GM18870 (cell line): ENCODE measurements around the gene NCOA6.
"Not testable (repeated sequence)": the region's sequence is repeated elsewhere in the genome, so short reads cannot be mapped to it uniquely, and the experiment has no call there.

ENCODE experiments used
- ATAC-seq: cut with Tn5 transposase; IDR thresholded peaks from one replicate; pipeline ENCODE4 v1.9.1; 2021; ENCODE audit warnings: moderate library complexity; ENCODE audit not compliant: unreplicated experiment

The NCOA6 gene

DNA sequence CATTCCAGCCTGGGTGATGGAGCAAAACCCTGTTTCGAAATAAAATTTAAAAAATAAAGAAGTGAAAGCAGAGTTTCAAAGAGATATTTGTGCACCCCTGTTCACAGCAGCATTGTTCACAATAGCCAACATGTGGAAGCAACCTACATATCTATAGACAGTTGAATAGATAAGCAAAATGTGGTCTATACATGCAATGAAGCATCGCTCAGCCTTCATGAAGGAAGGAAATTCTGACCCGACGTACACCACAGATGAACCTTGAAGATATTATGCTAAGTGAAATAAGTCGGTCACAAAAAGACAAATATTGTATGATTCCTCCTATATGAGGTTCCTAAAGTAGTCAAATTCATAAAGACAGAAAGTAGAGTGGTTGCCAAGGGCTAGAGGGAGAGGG is 6.5 kb upstream of the NCOA6 start:
- no peak for ATAC-seq

DNA sequence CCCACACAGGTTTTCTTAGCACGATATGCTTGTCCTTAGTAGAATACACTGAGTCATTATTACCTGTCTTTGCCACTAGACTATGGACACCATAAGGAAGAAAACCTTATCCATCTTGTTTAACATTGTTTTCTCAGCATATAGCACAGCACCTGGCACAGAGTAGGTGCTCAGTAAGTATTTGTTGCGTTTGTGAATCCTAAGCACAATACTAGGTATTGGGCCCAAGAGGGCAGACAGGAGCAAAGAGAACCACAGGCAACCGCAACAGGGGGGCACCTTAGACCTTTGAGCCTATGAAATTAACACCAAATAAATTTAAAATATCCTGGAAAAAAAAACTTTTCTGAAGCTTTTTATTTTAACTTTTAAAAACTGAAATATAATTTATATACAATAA is 3.7 kb upstream of the NCOA6 start:
- ATAC-seq, result no peak

GRCh38 chr20:34824806-34825529 is 483 bp downstream of the NCOA6 start:
- no peak for ATAC-seq

DNA sequence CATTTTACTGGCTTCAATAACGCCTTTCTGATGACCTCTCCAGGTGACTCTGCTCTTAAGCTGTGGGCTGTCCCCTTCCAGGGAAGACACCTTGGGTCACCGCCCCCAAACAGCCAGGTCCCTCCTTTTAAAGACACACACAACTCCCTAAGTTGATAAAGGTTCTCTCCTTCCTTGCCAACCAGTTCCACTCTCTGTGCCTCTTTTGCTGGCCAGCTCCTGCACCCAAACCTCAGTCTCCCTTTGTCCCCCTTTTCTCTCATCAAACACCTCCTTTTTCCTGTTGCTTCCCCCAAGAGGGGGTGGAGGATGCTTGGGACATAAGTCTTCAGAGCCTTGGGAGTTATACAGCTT is 1.0 kb downstream of the NCOA6 start:
- ATAC-seq, result no peak

DNA sequence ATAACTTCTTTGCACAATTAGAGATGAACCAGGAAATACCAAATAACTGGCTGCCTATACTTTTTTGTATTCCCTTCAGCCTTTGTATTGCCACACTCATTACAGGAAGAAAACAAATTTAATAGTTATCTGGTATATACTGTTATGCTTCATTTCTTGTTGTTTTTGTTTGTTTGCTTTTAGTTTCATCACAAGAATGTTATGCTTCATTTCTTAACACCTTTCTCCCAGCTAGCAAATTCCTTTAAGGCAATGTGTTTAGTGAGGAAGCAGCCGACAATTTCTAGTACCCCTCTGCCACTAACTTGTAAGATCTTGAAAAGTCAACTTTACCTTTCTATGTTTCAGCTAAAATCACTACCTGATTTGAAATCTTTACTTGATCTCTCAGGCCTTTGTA is 1.4 kb downstream of the NCOA6 start:
- ATAC-seq, result no peak

GRCh38 chr20:34820805-34821578 is 4.5 kb downstream of the NCOA6 start:
- ATAC-seq, result no peak

- no peak for ATAC-seq
Measured at GRCh38 chr20:34817801-34818200, 7.7 kb downstream of the NCOA6 start.

DNA sequence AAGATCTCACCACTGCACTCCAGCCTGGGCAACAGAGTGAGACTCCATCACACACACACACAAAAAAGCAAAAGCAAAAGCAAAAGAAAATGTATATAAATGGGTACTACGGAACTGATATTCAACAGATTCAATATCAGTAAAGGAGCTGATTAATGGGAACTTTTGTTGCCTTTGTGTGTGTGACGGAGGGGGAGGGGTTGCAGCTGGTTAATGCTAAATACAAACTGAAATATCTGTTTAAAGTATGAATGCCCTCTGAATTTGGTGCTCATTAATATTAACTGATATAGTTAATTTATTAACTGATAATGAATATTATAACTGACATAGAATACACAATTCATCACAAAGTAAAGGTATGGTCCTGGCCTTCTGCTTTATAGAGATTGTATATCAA is 8.4 kb downstream of the NCOA6 start:
- ATAC-seq, result no peak

- ATAC-seq, result no peak
Measured at GRCh38 chr20:34815636-34816035, 9.8 kb downstream of the NCOA6 start.

DNA sequence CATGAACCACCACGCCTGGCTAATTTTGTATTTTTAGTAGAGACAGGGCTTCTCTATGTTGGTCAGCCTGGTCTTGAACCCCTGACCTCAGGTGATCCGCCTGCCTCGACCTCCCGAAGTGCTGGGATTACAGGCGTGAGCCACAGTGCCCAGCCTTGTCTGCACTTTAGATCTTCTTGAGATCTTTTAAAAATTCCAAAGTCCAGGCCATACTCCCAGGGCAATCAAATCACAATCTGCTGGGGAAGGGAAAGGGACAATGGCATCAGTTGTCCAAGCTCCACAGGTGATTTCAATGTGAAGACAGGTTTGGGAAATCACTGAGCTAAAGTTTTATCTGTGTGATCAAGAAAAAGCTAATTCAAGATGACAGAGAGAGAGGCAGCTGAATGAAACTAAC is 16.9 kb downstream of the NCOA6 start:
- ATAC-seq, result no peak

DNA sequence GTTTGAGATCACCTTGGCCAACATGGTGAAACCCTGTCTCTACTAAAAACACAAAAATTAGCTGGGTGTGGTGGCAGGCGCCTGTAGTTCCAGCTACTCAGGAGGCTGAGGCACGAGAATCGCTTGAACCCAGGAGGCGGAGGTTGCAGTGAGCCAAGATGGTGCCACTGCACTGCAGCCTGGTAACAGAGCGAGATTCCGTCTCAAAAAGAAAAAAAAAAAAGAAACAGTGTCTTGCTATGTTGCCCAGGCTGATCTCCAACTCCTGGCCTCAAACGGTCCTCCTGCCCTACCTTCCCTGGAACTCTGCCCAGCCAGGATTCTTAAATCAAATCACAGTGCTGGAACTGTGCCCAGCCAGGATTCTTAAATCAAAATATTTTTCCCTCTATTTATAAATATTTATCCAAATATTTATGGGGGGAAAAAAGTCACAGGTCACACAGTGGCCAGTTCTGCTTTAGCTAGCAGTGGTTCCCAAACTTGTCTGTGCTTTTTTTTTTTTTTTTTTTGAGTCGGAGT is 17.4 kb downstream of the NCOA6 start:
- ATAC-seq, result not testable (repeated sequence)

DNA sequence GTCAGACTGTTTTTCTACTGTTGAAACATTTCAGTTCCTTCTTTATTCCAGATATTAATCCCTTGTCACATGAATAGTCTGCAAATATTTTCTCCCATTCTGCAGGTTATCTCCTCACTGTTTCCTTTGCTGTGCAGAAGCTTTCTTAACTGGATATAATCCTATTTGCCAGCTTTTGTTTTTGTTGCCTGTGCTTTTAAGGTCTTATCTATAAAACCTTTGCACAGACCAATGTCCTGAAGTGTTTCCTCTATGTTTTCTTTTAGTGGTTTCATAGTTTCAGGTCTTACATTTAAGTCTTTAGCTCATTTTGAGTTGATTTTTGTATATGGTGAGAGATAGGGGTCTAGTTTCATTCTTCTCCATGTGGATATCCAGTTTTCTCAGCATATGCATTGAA is 19.2 kb downstream of the NCOA6 start:
- ATAC-seq, result no peak

DNA sequence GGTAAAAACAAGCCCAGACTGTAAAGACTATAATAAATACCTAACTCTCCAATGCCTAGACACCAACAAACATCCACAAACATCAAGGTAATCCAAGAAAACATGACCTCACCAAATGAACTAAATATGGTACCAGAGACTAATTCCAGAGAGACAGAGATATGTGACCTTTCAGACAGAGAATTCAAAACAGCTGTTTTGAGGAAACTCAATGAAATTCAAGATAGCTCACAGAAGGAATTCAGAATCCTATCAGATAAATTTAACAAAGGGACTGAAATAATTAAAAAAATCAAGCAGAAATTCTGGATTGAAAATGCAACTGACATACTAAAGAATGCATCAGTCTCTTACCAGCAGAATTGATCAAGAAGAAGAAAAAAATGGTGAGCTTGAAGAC is 26.6 kb downstream of the NCOA6 start:
- no peak for ATAC-seq

GRCh38 chr20:34798328-34798727 is 27.1 kb downstream of the NCOA6 start:
- no peak for ATAC-seq

DNA sequence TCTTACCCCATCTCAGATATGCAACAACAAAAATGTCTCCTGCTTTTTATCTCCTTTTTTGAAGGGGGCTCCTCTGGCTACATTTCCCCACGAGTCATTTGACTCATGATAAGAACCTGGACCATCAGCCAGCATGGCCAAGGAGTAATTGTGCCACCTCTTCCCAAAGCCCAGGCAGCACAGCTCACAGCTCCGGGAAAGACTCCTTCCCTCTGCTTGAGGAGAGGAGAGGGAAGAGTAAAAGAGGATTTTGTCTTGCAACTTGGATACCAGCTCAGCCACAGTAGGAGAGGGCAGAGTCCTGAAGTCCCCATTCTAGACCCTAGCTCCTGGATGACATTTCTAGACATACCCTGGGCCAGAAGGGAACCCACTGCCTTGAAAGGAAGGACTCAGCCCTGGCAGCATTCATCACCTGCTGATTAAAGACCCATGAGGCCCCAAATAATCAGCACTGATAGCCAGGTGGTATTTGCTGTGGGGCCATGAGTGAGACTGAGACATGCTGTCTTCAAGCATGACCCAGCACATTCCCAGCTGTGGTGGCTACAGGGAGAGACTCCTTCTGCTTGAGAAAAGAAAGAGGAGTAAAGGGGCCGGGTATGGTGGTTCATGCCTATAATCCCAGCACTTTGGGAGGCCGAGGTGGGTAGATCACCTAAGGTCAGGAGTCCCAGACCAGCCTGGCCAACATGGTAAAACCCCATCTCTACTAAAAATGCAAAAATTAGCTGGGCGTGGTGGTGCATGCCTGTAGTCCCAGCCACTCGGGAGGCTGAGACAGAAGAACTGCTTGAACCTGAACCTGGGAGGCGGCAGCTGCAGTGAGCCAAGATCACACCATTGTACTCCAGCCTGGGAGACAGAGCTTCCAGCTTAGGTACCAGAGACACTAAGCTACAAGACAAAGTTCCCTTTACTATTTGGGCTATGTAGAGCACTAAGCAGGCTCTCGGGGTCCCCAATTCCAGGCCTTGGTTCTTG is 28.1 kb downstream of the NCOA6 start:
- ATAC-seq, result no peak

DNA sequence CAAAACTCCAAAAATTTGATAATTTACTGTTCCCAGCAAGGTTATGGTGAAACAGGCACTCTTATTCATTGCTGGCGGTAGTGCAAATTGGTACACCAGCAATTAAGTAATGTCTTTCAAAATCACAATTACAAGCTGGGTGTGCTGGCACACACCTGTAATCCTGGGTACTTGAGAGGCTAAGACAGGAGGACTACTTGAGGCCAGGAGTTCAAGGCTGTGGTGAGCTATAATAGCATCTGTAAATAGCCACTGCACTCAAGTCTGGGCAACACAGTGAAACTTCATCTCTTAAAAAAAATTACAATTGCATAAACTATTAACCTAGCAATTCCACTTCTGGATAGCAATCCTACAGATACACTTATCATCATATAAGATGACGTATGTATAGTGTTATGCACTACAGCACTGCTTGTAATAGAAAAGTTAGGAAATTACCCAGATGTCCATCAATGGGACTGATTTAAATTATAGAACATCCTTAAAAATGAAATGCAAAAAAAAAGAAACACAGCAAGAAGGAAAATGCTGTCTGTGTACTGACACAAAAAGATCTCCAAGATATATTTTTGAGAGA is 31.4 kb downstream of the NCOA6 start:
- ATAC-seq, result no peak

DNA sequence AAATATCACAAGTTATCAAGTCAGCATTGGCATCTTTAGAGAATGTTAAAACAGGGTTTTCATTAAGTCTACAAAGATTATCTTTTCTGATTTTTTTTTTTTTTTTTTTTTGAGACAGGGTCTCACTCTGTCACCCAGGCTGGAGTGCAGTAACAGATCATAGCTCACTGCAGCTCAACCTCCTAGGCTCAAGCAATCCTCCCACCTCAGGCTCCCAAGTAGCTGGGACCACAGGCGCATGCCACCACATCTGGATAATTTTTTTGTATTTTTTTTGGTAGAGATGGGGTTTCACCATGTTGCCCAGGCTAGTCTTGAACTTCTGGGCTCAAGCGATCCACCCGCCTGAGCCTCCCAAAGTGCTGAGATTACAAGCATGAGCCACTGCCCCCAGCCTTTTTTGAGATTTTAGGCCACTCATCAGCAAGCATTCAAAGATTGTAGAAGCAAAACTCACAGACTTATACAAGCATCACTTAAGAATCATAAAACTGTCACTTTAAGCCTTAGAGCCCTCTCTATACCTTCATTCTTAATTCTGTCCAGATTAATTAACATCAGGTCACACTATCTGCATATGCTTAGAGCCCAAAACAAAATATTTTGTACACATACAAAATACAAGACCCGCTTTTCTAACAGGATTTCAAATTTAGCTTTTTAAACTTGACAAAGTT is 32.6 kb downstream of the NCOA6 start:
- ATAC-seq, result no peak

GRCh38 chr20:34791289-34792020 is 34.0 kb downstream of the NCOA6 start:
- no peak for ATAC-seq

DNA sequence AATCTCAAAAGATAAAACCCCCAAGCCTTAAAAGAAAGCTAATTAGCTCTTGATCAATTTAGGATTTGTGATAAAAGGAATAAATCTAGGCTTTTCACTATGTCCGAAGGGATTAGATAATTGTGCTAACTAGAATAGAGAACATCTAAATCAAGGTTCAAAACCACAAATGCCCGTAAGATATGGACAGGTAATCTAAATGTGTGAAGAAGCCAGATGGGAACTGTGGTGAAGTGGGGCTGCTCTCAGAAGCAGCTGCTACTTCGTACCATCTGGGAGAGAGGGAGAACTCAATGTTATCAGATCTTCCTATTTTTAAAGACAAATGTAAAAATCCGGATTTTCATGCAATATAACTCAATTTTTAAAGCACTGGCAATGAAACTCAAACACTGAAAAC is 44.2 kb downstream of the NCOA6 start:
- ATAC-seq, result no peak

GRCh38 chr20:34780291-34780690 is 45.2 kb downstream of the NCOA6 start:
- ATAC-seq, result not testable (repeated sequence)
